GM12891 (cell line): ENCODE measurements around the gene GLOD4.

ENCODE experiments used
- DNase-seq: peaks from one replicate; pipeline ENCODE4 v3.0.0; 2011; ENCODE audit warnings: low spot score; ENCODE audit not compliant: insufficient read length
- FAIRE-seq: peaks from 2 replicates; lab custom pipeline; 2011; peaks lifted over from hg19 to GRCh38; lab: Jason Lieb, UNC
- PAX5 ChIP-seq: IDR thresholded peaks from 2 replicates; pipeline ENCODE4 v1.6.1; 2011; ENCODE audit warnings: low read length, moderate library complexity, mild to moderate bottlenecking; ENCODE audit not compliant: insufficient read depth, severe bottlenecking
- POLR2A ChIP-seq: IDR thresholded peaks from 2 replicates; pipeline ENCODE4 v1.6.1; 2011; ENCODE audit warnings: low read depth, low read length, control low read depth
- POLR2AphosphoS5 ChIP-seq: IDR thresholded peaks from 2 replicates; pipeline ENCODE4 v1.6.1; 2011; ENCODE audit warnings: low read depth, low read length, control low read depth
- POU2F2 ChIP-seq: IDR thresholded peaks from 2 replicates; pipeline ENCODE4 v1.6.1; 2011; ENCODE audit warnings: low read depth, mild to moderate bottlenecking, control low read depth, low read length, moderate library complexity
- SPI1 ChIP-seq: IDR thresholded peaks from 2 replicates; pipeline ENCODE4 v1.6.1; 2011; ENCODE audit warnings: low read depth, low read length, control low read depth
- TAF1 ChIP-seq: IDR thresholded peaks from 2 replicates; pipeline ENCODE4 v1.6.1; 2011; ENCODE audit warnings: low read depth, low read length, control low read depth

GLOD4 gene

DNA sequence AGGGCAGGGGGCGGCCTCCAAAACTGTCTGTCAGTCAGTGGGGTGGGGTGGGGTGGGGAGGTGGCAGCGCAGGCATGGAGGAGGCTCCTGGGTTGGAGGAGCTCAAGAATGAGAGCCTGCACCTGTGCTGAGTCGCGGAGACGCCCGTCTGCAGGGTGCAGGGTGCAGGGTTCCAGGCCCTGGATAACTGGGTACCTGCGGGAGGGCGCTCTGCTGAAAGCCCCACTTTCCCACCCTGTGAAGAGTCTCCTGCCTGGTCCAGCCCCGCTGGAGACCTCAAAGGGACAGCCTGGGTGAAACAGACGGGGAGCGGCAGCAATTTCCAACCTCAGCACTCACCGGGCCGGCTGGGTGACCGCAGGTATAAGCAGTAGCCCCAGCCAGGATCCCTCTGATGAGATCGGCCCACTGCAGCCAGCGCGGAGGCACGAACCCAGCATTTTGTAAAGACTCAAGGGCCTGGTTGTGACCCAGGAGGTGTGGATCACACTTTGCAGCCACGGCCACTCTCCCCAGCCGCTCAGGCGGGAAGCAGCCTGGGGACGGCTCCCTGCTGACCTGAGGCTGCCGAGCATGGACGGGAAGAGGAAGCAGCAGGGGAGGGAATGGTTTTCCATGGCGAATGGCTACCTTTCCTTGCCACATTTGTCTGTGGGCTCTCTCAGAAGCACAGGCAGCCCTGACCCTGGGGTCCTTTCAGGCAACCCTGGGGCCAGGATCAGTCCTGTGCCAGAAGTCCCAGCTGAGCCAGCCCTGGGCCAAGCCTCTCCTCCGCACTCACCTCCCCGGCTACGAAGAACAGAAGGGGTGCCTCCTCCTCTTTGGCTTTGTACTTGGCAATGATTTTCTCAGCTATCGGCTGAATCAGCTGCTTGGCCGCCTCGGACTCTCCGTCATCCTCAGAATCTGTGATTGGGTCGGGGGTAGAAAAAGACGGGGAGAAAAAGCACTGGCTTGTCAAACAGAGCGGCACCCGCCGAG, 21.1 kb upstream of the GLOD4 start:
- no peak for DNase-seq
- no peak for FAIRE-seq
- TF ChIP-seq PAX5 = no peak
- TF ChIP-seq POU2F2 = no peak
- no peak for TF ChIP-seq POLR2A
- no peak for TF ChIP-seq POLR2AphosphoS5
- TF ChIP-seq TAF1 = no peak

DNA sequence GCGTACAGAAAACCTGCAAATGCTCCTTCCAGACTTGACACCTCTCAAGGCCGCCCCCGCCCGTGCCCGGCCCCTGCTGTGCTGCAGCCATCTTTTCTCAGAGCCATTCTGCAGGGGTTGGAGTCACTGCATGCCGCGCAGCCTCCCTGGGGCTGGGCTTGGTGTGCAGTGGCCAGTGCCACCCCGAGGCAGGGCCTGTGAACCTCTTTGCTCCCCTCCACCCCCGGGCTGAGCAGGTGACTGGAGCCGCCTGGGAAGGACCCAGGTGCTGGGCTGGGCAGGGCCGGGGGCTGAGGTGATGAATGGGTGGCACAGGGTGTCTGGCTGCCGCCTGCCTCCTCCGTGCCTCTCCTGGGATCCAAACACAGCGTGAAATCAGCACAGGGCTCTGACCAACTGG, 20.4 kb upstream of the GLOD4 start:
- TF ChIP-seq SPI1 (no peak), POLR2A (no peak), POU2F2 (no peak), TAF1 (no peak), POLR2AphosphoS5 (no peak), PAX5 (no peak)
- no peak for DNase-seq
- FAIRE-seq = no peak

DNA sequence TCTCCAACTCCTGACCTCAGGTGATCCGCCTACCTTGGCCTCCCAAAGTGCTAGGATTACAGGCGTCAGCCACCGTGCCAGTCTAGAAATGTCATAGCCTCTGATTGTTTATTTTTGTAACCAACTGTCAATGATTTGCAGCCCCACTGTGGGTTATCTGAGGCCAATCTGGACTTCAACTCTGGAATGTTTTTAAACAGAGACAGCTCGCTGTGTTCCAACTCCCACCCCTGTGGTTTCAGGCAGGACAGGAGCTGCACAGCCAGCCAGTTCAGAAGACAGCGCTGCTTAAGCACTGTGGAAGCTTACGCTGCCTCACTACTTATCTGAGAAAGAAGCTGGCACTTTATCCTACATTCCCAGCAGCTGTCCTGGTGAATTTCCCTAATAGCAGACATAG, 19.6 kb upstream of the GLOD4 start:
- DNase-seq (no peak), FAIRE-seq (no peak)
- TF ChIP-seq POLR2A (no peak), POU2F2 (no peak), TAF1 (no peak), PAX5 (no peak), SPI1 (no peak), POLR2AphosphoS5 (no peak)

- DNase-seq (no peak), FAIRE-seq (no peak)
- TF ChIP-seq POLR2AphosphoS5 (no peak), TAF1 (no peak), PAX5 (no peak), POLR2A (no peak), POU2F2 (no peak), SPI1 (no peak)
These were observed 18.6 kb upstream of the GLOD4 start for GRCh38 chr17:800446-801242.

GRCh38 chr17:799261-799660, 17.2 kb upstream of the GLOD4 start:
- DNase-seq (no peak), FAIRE-seq (no peak)
- TF ChIP-seq SPI1 = no peak
- no peak for TF ChIP-seq TAF1
- TF ChIP-seq POLR2A = no peak
- no peak for TF ChIP-seq PAX5
- no peak for TF ChIP-seq POLR2AphosphoS5
- TF ChIP-seq POU2F2 = no peak

GRCh38 chr17:798246-798645, 16.2 kb upstream of the GLOD4 start:
- DNase-seq (no peak), FAIRE-seq (no peak)
- TF ChIP-seq POU2F2 (no peak), PAX5 (no peak), POLR2AphosphoS5 (no peak), POLR2A (no peak), SPI1 (no peak), TAF1 (no peak)

DNA sequence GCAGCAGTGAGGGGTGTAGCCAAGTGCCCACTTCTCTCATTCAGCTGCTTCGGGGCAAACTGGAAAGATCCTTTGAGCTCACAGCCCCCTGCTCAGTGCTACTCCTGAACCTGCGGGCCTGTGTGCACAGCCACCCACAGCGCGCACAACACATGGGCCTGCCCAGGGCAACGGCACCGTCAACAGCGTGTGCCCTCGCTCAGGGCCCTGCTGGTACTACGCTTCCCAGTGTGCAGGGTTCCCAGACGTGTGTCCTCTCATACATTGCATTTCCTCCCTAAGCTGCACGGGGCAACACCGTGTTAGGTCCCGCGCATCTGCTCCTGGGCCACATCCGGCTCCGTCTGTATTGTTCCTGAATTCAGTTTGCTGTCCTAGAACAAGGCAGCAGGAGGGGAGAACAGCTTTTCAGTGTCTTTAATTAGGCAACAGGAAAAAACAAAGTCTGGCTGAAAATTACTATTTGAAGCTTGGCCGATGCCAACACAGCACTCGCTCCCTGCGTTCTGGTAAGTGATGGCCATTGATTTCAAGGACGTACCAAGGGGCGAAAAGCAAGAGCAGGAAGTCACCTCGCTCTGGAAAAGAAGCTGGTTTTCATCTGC, 15.3 kb upstream of the GLOD4 start:
- no peak for FAIRE-seq

DNA sequence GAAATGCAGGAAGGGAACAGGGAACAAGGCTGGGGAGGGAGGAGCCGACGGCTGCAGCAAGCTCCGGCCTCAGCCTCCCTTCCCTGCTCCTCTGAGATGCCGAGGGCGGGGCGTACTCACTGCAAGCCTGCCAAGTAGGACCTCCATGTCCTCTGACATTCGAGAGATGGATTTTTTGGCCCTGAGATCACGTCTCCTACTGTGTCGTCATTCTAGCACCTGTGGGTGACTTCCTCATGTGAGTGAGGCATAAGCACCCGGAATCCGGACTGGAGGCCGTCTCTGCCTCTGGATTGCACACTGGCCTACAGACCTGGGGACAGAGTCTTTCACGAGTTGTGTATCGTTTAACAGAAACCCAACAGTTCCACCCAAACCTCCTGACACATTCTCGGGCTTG, 14.5 kb upstream of the GLOD4 start:
- no peak for FAIRE-seq
- TF ChIP-seq POLR2AphosphoS5 (no peak), POLR2A (no peak), TAF1 (no peak), POU2F2 (no peak), PAX5 (no peak), SPI1 (no peak)

More for the DNA sequence above, 15.3 kb upstream of the GLOD4 start:
- no peak for DNase-seq
- TF ChIP-seq POU2F2 (no peak), POLR2AphosphoS5 (no peak), PAX5 (no peak), TAF1 (no peak)

GRCh38 chr17:795721-796120, 13.6 kb upstream of the GLOD4 start:
- TF ChIP-seq POLR2A = no peak
- no peak for TF ChIP-seq PAX5
- no peak for TF ChIP-seq POU2F2
- TF ChIP-seq POLR2AphosphoS5 = no peak
- no peak for TF ChIP-seq TAF1
- no peak for TF ChIP-seq SPI1
- DNase-seq (no peak), FAIRE-seq (no peak)

More for the DNA sequence above, 14.5 kb upstream of the GLOD4 start:
- no peak for DNase-seq
